Cerebellar nuclear complex (tissue), 1 donor: ENCODE data around the gene WT1.

ENCODE experiments used
- DNase-seq, 2 experiments: peaks; one replicate each; lab custom pipeline; 2025; lab: John Stamatoyannopoulos, UW

The WT1 gene

GRCh38 chr11:32421992-32422391 is 13.3 kb downstream of the WT1 start:
- no peak for DNase-seq

GRCh38 chr11:32420937-32421901 is 14.1 kb downstream of the WT1 start:
- no peak for DNase-seq

- no peak for DNase-seq
Observed at GRCh38 chr11:32420139-32420538, 15.2 kb downstream of the WT1 start.

GRCh38 chr11:32418836-32419235 is 16.5 kb downstream of the WT1 start:
- DNase-seq = no peak

GRCh38 chr11:32417806-32418205 is 17.5 kb downstream of the WT1 start:
- no peak for DNase-seq

- no peak for DNase-seq
Observed at GRCh38 chr11:32416301-32416700, 19.0 kb downstream of the WT1 start.

GRCh38 chr11:32414925-32415324 is 20.4 kb downstream of the WT1 start:
- no peak for DNase-seq

GRCh38 chr11:32411942-32412615 is 23.3 kb downstream of the WT1 start:
- DNase-seq = no peak

GRCh38 chr11:32405592-32405991 is 29.7 kb downstream of the WT1 start:
- no peak for DNase-seq

DNA sequence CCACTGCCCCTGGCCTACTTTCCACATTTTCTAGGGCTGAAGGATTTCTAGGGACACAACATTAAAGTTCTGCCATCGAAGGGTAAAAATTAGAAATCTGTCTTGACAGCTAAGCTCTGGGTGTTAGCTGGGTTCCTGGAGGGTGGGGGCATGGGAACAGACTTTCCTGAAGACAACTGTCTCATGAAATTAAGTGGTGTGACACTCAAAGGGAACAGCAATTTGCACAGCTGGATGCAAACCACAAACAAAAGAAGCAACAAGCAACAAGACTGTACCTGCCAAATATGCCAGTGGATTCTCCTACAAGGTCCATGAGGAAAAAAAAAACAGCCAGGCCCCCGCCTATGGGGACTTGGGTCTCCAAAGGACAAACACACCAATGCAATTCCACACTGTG is 32.5 kb downstream of the WT1 start:
- DNase-seq = no peak

GRCh38 chr11:32400670-32401369 is 34.5 kb downstream of the WT1 start:
- DNase-seq = no peak

DNA sequence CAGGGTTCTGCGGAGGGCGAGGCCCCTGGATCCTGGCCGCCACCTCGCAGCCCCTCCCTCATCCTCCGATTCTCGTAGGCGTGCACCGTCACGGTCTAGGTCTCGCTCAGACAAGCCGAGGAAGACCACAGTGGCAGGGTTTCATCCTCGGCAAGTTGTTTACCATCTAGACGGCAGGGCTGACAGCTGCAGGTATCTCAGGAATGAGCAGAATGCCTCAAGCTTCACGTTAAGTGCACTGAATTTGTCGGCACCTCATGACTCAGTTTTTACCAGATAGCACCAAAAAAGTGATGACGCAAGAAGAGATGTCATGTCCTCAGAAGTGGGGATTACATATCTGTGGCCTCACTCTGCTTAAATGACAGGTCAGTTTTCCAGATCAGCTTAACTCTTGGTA is 35.1 kb downstream of the WT1 start:
- no peak for DNase-seq

GRCh38 chr11:32396991-32397390 is 38.3 kb downstream of the WT1 start:
- DNase-seq = no peak

DNA sequence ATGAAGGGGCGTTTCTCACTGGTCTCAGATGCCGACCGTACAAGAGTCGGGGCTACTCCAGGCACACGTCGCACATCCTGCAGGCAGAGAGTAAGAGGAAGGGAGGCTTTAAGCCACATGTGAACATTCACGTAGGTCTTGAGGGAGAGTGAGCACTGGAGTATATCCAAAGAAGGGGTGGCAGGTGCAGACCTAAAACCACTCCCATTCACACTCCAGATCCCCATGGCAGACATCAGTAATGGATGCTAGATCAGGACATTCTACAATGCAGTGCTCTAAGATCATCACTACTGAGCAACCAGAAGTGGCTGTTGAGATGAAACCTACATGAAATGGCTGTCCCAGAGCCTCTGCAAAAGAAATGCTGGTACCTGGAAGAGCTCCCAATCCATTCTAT is 39.0 kb downstream of the WT1 start:
- DNase-seq = no peak

GRCh38 chr11:32395127-32395526 is 40.2 kb downstream of the WT1 start:
- no peak for DNase-seq

GRCh38 chr11:32392840-32393239 is 42.5 kb downstream of the WT1 start:
- DNase-seq = no peak

DNA sequence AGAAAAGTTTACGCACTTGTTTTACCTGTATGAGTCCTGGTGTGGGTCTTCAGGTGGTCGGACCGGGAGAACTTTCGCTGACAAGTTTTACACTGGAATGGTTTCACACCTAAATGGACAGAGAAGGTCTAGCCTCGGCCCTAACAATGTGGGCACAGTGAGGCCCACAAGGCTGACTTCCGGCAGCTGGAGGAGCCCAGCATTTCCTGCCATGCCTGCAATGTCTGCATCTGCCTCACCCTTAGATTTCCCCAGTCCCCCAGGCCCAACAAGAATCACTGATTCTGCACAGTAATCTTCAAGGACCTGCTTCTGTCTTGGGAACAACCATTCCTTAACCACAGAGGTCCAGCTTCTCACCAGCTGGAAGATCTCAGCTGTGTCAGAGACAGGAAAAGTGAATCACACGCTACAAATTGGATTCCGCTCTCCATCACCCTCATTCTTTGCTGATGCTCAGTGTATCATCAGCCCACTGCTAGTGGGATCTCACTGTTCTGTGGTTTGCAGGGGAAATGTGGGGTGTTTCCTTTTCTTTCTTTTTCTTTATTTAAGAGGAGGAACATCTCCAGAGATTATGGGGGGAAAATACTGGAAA is 43.3 kb downstream of the WT1 start:
- DNase-seq = no peak

DNA sequence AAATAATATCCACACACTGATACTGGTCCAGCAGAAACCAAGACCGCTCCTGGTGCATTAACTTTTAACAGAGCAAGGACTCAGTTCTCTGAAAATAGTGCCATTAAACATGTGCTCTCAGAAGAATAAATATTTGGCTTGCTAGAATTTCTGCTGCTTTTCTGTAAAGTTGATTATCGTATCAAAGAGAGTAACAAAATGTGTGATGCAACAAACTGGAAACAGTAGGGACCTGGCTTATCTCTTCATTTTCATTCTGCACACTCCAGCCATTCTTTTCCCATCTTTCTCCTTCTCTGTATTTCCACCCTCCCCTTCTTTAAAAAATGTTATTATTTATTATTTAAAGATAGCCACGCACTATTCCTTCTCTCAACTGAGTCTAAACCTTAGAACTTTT is 43.9 kb downstream of the WT1 start:
- no peak for DNase-seq

- no peak for DNase-seq
Observed at GRCh38 chr11:32390712-32391111, 44.6 kb downstream of the WT1 start.

DNA sequence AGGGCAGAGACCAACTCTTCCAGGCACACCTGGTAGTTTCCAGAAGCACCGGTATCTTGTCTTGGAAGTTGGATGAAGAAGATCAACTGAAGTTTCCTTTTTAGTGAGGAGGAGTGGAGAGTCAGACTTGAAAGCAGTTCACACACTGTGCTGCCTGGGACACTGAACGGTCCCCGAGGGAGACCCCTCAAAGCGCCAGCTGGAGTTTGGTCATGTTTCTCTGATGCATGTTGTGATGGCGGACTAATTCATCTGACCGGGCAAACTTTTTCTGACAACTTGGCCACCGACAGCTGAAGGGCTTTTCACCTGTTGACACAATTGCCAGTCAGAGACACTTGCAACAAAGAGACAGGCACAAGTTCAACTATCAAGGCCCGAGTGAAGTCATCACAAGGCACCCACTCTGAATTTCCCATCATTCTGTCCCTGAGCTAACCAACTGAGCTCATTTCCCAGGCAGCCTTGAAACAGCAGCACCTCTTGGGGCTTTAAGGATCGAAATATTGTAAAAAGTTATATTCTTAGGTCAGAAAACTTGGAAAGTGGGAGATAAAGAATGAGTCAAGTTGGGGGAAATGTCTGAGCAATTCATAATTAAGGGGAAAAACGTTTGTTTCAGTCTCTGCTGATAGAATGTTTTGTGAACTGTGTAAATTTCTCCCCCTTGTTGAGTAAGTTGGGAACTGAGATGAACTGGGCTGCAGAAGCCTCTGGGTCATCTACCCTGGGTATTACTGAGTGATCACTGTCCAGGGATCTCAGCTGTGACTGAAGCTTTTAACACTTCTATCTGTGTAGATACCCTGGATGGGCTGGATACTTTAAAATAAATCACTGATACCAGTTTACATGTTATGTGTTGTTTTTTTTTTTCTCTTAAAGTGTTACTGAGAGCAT is 46.2 kb downstream of the WT1 start:
- DNase-seq = no peak

- no peak for DNase-seq
Observed at GRCh38 chr11:32388365-32388764, 47.0 kb downstream of the WT1 start.
